Testis (tissue), 3 donors: ENCODE results near the gene ZRANB3. TPM values are rescaled to one million over a fixed set of nuclear protein-coding genes. Genes with fewer than 3 reads are reported as not detected.

ENCODE experiments used
- DNase-seq: peaks from one replicate; pipeline ENCODE4 v3.0.0-alpha.2; 2019
- H3K27ac ChIP-seq, 2 donors: fragments of 200-600 bp; sonication (generic); one replicate each; pipeline ENCODE4 v1.5.1; 2019
- H3K27me3 ChIP-seq: fragments of 200-600 bp; sonication (generic); one replicate; pipeline ENCODE4 v1.5.1; 2019
- H3K36me3 ChIP-seq: fragments of 200-600 bp; sonication (generic); one replicate; pipeline ENCODE4 v1.5.1; 2017; ENCODE audit warnings: low read depth; ENCODE audit errors: missing control alignments
- H3K4me1 ChIP-seq: fragments of 200-600 bp; sonication (generic); one replicate; pipeline ENCODE4 v1.5.1; 2019
- H3K4me3 ChIP-seq, 2 donors: fragments of 200-600 bp; sonication (generic); one replicate each; pipeline ENCODE4 v1.5.1; 2017 to 2019
- H3K9me3 ChIP-seq: fragments of 200-600 bp; sonication (generic); one replicate; pipeline ENCODE4 v1.5.1; 2017
- POLR2A ChIP-seq: fragments of 450-650 bp; IDR thresholded peaks from one replicate; pipeline ENCODE4 v1.6.1; 2017; ENCODE audit warnings: antibody characterized with exemption, mild to moderate bottlenecking, moderate library complexity
- WGBS, 2 donors: methylation state at CpG; one replicate each; pipeline ENCODE4 v1.1.5; 2018; 5-methylcytosine and 5-hydroxymethylcytosine counted together
- intact Hi-C: fragments of 100-400 bp; cut with DNase I; formaldehyde crosslinking; loops from one replicate; pipeline ENCODE4 v1.15.1; 2023; ENCODE audit warnings: low total_unique reads
- polyA plus RNA-seq: library from polyadenylated mRNA; stranded (reverse); fragments of 350-450 nt; fragmentation: Illumina TruSeq; extraction: RNeasy Lipid Tissue Mini Kit (QIAGEN cat#74804); gene quantifications from one replicate; pipeline ENCODE4 v1.2.3, GENCODE V29; 2014; ENCODE audit warnings: low read depth, low replicate concordance; ENCODE audit not compliant: insufficient read depth
- total RNA-seq, 2 donors: library from RNA; depleted of rRNA; stranded (reverse); fragments of >200 nt; gene quantifications; one replicate each; pipeline ENCODE4 v1.2.3, GENCODE V29; 2016
- TF ChIP-seq, protein P1 (sequence below), 3 experiments: fragments of 450-650 bp in 2 of 3; fragments of 200-600 bp in 1 of 3; sonication (generic) in 1 of 3; IDR thresholded peaks; one replicate each; pipeline ENCODE4 v1.5.1; 2016 to 2019; ENCODE audit warnings: antibody characterized with exemption in 3 of 3, mild to moderate bottlenecking in 2 of 3, moderate library complexity in 1 of 3

Gene ZRANB3
- total and polyA plus RNA-seq, 3 donors from 2014 or later: 8.6 to 28.8 (median 19.3) TPM

DNA sequence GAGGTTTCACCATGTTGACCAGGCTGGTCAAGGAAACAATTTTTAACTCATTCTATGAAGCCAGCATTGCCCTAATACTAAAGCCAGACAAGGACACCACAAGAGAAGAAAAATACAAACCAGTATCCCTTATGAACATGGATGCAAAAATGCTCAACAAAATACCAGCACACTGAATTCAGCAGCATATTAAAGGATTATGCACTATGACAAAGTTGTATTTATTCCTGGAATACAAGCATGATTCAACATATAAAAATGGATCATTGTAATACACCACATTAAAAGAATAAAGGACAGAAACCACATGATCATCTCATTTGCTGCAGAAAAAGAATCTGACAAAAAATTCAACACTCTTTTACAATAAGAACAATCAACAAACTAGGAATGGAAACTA, 340.2 kb downstream of the ZRANB3 start:
- no peak for TF ChIP-seq POLR2A
- TF ChIP-seq, protein P1, sequence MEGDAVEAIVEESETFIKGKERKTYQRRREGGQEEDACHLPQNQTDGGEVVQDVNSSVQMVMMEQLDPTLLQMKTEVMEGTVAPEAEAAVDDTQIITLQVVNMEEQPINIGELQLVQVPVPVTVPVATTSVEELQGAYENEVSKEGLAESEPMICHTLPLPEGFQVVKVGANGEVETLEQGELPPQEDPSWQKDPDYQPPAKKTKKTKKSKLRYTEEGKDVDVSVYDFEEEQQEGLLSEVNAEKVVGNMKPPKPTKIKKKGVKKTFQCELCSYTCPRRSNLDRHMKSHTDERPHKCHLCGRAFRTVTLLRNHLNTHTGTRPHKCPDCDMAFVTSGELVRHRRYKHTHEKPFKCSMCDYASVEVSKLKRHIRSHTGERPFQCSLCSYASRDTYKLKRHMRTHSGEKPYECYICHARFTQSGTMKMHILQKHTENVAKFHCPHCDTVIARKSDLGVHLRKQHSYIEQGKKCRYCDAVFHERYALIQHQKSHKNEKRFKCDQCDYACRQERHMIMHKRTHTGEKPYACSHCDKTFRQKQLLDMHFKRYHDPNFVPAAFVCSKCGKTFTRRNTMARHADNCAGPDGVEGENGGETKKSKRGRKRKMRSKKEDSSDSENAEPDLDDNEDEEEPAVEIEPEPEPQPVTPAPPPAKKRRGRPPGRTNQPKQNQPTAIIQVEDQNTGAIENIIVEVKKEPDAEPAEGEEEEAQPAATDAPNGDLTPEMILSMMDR (IDR thresholded peaks at IDR 0.05): no peak
- H3K4me3 ChIP-seq: no peak overlapping the region
- no peak for DNase-seq
- no peaks in the 10 kb centered on the region for H3K9me3 ChIP-seq
- H3K4me1 ChIP-seq: no peaks in the 10 kb centered on the region
- H3K27me3 ChIP-seq: no peaks in the 10 kb centered on the region
- intact Hi-C loops: no loop called here
- no peak overlapping the region for H3K27ac ChIP-seq
- H3K36me3 ChIP-seq: no peaks in the 10 kb centered on the region

DNA sequence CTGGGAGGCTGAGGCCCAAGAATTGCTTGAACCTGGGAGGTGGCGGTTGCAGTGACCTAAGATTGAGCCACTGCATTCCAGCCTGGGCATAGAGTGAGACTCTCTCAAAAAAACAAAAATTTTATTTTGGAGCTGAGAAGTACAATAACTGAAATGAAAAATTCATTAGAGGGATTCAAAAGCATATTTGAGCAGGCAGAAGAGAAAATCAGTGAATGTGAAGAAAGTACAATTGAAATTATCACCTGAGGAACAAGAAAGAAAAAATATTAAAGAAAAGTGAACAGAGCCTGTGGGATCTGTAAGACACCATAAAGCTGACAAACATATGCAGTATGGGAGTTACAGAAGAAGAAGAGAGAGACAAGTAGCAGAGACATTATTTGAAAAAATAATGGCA, 341.9 kb downstream of the ZRANB3 start:
- whole genome bisulfite sequencing, 2 donors: 94 to 96% methylated on average over 1 of the region's 1 CpG
- no peak overlapping the region for H3K4me3 ChIP-seq
- no peaks in the 10 kb centered on the region for H3K4me1 ChIP-seq
- DNase-seq: no peak
- no peaks in the 10 kb centered on the region for H3K36me3 ChIP-seq
- H3K27me3 ChIP-seq: no peaks in the 10 kb centered on the region
- intact Hi-C loops: no loop called here
- TF ChIP-seq, protein P1 (IDR thresholded peaks at IDR 0.05): no peak
- TF ChIP-seq POLR2A: no peak
- no peaks in the 10 kb centered on the region for H3K9me3 ChIP-seq
- H3K27ac ChIP-seq: no peak overlapping the region

GRCh38 chr2:135187270-135187669, 343.7 kb downstream of the ZRANB3 start:
- Histone ChIP-seq H3K9me3 (no peaks in the 10 kb centered on the region), H3K36me3 (no peaks in the 10 kb centered on the region), H3K4me1 (no peaks in the 10 kb centered on the region), H3K4me3 (no peak overlapping the region), H3K27me3 (no peaks in the 10 kb centered on the region), H3K27ac (no peak overlapping the region)
- TF ChIP-seq, protein P1 (IDR thresholded peaks at IDR 0.05): no peak
- TF ChIP-seq POLR2A: no peak
- 67 to 73% methylated on average over 3 of the region's 3 CpGs for WGBS, 2 donors
- no peak for DNase-seq
- intact Hi-C loops: no loop called here

DNA sequence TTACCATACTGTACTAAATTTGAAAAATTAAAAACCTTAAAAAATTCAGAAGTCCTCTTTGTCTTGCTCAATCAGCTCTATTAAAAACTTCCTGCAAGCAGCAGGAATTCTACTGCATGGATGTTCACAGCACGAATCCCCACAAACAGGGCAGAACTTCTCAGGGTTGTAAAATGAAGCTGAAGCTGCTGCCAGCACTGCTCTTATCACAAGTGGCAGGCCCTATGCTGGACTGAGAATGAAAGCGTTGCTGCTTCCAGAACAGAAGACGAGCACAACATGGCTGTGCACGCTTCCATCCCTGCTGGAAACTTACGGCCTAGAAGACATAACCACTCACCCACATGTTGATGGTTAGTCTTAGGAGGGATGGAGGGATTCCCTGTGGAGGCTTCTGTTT, 345.0 kb downstream of the ZRANB3 start:
- no peak overlapping the region for H3K27ac ChIP-seq
- H3K27me3 ChIP-seq: no peaks in the 10 kb centered on the region
- intact Hi-C loops: no loop called here
- no peaks in the 10 kb centered on the region for H3K9me3 ChIP-seq
- 88 to 90% methylated on average over 5 of the region's 5 CpGs for WGBS, 2 donors
- TF ChIP-seq, protein P1 (IDR thresholded peaks at IDR 0.05): no peak
- no peak for TF ChIP-seq POLR2A
- H3K4me3 ChIP-seq: no peak overlapping the region
- H3K4me1 ChIP-seq: no peaks in the 10 kb centered on the region
- DNase-seq: no peak
- H3K36me3 ChIP-seq: no peaks in the 10 kb centered on the region

DNA sequence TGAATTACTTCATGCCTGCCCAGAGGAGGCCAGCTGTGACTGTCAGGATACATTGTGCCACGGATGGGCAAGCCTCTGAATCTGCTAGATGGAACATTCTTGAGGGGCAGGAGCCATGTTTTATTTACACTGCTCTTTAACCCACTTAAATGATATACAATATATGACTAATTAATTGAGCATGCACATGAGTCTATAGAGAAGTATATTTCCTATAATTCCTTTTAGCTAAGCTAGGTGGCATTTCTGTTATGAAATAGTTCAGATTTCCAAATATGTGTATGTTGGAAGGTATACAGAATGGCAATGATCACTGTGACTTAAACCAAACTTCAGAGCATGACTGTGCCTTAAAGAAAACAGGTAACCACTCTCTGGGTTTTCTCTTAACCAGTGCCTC, 347.2 kb downstream of the ZRANB3 start:
- WGBS, 2 donors: 82 to 100% methylated on average over 1 of the region's 1 CpG
- Histone ChIP-seq H3K27me3 (no peaks in the 10 kb centered on the region), H3K27ac (no peak overlapping the region), H3K4me1 (no peaks in the 10 kb centered on the region), H3K36me3 (no peaks in the 10 kb centered on the region), H3K9me3 (no peaks in the 10 kb centered on the region), H3K4me3 (no peak overlapping the region)
- DNase-seq: no peak
- TF ChIP-seq POLR2A: no peak
- intact Hi-C loops: no loop called here
